ENCODE measurements around the gene COPG1.

Gene COPG1

DNA sequence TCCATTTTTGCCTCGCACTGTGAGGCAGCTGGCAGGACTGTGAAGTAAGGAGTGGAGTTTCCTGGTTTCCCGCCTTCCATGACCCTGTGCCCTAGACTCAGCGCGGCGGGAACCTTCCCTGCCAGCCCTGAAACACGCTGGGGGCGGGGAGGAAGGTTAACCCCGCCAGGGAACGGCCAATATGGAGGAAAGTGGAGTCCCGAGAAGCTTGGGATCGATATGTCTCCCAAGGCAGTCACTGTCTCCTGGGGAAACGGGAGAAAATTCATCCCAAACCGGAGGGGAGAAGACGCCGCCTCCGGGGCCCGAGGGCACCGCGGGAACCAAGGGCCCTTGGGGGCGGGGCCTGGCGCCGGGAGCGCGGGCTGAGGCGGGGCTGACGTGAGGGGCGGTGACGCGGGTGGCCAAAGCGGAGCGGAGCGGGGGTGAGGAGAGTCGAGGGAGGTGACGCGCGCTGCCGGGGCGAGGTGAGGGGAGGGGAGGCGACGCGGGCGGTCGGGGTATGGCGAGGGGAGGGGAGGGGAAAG, 29.1 kb downstream of the COPG1 start, which contains the start of gene HMCES:
Gene HMCES, plus strand, starts transcription at position 432 of the 527 bp plus-strand sequence. CDS start 863 bp downstream, outside the sequence.
- DNase-seq (ENCODE audit: low read depth in 1 of 2, low spot score in 1 of 2) = peak; percentile 87 to 93

DNA sequence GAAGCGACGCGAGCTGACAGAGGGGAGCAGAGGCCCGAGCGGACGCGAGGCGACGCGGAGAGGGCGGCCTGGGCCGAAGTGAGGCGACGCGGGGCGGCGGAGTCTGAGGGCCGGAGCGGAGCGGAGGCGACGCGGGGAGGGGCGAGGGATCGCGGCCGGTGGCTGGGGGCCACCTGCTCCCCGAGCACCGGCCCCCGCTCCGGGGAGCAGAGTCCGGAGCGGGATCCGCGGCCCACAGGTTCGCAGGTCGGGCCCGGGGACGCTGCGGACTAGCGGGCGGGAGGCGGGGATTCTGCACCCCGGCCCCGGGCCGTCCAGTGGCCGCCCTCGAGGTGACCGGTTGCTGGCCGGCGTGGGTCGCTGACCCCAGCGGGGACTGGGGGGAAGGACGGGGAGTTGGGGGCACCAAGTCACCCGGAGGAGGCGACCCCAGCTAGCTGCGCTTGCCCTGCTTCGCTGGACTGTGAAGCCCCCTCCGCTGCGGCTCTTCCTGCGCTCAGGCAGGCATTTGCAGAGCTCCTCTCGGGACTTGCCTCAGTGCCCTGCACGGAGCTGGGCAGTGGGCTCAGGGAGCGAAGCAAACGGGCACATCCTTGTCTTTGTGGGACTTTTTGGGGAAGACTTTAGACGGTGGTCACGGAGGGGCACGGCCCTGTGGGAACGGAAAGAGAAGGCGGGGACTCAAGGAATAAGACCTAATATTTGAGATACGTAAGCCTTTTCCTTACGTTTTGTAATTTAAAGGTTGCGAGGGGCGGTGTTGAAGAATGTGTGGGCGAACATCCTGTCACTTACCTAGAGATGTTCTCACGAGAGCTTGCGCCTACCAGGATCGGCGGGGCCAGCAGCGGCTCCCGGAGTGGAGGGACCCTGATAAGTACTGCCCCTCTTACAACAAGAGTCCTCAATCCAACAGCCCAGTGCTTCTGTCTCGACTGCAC, 29.8 kb downstream of the COPG1 start:
- peak; percentile 18 to 36 for DNase-seq (ENCODE audit: low read depth in 1 of 2, low spot score in 1 of 2)

DNA sequence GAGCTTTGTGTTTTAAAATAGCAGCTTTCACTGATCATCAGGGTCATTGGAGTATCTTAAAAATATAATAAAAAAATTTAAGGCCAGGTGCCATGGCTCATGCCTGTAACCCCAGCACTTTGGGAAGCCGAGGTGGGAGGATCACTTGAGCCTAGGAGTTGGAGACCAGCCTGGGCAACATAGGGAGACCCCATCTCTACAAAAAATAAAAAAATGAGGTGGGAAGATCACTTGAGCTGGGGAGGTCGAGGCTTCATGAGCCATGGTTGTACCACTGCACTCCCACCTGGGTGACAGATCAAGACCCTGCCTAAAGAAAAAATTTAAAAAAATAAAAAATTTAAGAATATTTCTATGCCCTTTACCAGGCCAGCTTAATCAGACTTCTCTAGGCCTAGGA, 30.8 kb downstream of the COPG1 start:
- DNase-seq (ENCODE audit: low read depth in 1 of 2, low spot score in 1 of 2) = no peak

DNA sequence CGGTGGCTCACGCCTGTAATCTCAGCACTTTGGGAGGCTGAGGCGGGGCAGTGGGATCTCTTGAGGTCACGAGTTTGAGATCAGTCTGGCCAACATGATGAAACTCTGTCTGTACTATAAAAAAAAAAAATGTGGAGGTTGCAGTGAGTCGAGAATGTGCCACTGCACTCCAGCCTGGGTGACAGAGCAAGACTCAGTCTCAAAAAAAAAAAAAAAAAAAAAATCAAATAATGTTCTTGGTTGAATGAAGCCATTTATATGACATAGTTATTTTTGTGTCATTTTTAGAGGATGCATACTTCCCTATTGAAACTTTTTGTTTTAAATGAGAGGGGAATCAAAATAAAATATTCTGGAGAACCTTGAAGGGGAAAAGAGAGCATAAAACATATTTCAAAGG, 32.3 kb downstream of the COPG1 start:
- DNase-seq (ENCODE audit: low read depth in 1 of 2, low spot score in 1 of 2) = no peak

DNA sequence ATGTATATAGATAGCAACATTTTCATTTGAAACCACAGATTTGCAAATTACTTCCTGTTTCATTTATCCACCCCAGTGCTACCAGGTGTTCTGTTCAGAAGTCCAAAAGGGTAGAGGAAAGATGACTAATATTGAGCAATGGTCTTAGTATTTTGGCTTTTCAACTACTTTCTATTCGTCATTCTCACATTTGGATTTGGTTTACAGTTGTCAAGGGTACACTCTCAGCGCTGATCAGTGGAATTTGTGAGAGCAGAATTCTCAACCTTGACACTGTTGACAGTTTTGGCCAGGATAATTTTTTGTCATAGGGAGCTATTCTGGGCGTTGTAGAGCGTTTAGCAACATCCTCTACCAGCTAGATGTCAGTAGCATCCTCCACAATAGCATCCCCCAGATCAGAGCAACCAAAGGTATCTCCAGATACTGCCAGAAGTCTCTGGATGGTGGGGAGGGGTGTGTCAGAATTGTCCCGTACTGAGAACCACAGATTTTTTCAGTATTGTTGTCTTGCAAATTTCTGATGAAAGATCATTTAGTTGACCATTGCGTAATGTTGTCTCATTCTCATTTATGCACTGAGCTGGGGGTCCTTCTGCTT, 33.4 kb downstream of the COPG1 start:
- DNase-seq (ENCODE audit: low read depth in 1 of 2, low spot score in 1 of 2) = no peak

DNA sequence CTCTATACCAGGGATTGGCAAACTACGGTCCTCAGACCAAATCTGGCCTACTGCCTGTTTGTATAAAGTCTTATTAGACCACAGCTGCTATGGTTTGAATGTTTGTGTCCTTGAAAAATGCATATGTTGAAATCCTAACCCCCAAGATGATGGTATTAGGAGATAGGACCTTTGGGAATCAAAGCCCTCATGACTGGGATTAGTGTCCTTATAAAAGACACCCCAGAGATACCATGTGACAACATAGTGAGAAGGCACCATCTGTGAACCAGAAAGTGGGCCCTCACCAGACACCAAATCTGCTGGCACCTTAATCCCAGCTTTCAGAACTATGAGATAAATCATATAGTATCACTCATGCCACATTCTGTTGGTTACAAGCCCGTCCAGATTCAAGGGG, 36.7 kb downstream of the COPG1 start:
- no peak for DNase-seq (ENCODE audit: low read depth in 1 of 2, low spot score in 1 of 2)

DNA sequence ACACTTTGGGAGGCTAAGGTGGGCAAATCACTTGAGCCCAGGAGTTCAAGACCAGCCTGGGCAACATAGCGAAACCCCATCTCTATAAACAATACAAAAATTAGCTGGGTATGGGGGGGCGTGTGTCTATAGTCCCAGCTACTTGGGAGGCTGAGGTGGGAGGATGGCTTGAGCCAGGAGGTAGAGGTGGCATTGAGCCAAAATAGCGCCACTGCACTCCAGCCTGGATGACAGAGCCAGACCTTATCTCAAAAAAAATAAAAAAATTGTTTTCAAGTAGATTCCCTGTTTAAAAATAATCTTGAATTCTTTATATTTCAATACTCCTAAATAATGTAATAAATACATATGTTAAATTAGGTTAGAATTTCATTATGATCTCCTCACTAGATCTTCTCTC, 39.0 kb downstream of the COPG1 start:
- DNase-seq (ENCODE audit: low read depth in 1 of 2, low spot score in 1 of 2) = no peak

DNA sequence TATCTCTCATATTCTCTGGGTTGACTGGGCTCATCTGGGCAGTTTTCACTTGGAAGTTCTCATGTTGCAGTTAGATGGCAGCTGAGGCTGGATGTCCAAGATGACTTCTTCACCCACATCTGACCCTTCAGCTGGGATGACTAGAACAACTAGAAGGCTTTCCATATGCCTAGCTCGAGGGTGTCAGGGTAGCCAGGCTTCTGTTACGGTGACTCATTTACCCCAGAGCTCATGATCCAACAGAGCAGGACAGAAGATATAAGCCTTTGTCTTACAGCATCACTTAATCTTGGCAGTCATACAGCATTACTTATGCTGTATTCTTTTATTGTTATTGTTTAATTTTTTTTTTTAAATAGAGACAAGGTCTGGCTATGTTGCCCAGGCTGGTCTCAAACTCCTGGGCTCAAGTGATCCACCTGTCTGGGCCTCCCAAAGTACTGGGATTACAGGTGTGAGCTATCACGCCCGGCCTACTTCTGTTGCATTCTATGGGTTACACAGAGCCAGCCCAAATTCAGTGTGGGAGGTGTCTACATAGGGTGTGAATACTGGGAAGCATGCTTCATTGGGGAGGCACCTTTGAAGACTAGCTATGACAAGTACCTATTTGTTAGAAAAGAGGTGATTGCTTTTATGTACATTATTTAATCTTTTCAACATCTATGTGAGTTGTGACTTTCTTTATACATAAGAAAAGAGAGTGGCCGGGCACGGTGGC, 40.0 kb downstream of the COPG1 start:
- DNase-seq (ENCODE audit: low read depth in 1 of 2, low spot score in 1 of 2) = no peak

DNA sequence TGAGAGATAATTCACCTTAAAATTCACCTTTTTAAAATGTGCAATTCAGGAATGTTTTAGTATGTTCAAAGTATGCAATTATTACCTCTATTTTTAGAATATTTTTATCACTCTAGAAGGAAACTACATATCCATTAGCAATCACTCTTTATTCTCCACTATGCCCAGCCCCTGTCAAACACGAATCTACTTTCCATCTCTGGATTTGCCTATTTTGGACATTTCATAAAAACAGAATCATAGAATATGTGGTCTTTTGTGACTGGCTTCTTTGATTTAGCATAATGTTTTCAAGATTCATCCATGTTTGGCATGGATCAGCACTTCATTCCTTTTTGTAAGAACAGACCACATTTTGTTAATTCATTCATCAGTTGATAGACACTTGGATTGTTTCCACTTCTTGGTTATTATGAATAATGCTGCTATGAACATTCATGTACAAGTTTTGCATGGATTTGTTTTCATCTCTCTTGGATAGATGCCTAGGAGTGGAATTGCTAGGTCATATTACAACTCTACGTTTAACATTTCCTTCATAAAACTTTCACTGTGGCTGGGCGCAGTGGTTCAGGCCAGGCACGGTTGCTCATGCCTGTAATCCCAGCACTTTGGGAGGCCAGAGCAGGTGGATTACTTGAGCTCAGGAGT, 42.0 kb downstream of the COPG1 start:
- no peak for DNase-seq (ENCODE audit: low read depth in 1 of 2, low spot score in 1 of 2)

DNA sequence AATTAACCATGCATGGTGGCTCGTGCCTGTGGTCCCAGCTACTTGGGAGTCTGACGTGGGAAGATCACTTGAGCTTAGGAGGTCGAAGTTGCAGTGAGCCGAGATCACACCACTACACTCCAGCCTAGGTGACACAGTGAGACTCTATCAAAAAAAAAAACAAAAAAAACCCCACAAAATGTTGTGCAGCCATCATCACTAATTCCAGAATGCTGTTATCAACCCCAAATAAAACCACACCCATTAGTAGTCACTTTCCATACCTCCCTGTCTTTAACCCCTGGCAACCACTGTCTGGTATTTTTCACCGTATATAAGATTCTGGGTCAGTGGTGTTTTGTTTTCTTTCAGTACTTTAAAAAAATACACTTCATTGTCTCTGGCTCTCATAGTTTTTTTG, 45.9 kb downstream of the COPG1 start:
- DNase-seq (ENCODE audit: low read depth in 1 of 2, low spot score in 1 of 2) = no peak

DNA sequence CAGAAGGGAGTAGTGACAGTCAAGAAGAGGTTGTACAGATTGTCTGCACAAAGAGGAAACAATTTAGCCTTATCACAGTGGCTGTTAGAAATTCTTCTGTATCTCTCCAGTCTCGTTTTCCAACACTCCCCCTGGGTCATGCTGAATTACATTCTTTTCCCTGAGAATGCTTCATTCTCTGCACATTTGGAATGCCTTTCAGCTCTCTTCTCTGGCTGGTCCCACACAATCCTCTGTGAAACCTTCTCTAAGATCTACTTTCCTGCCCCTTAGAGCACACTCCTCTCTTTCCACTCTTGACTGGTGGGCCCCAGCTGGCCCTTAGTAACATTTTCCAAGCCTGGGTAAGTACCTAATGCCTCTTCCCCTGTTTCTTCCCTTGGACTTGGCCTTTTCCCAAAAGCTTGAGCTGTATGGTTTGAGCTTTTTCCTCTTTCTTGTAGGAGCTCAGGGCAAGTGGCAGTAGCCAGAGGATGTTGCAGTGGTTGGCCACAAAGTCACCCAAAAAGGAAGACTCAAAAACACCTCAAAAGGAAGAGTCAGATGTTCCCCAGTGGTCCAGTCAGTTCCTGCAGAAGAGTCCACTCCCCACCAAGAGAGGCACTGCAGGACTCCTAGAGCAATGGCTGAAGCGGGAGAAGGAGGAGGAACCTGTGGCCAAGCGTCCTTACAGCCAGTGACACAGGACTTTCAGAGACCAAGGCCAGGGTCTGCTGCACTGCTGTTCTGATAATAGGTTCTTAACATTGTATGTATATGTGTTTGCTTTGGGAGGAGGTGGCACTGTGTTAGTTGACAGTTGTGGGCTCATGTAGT, 54.9 kb downstream of the COPG1 start:
- no peak for DNase-seq (ENCODE audit: low read depth in 1 of 2, low spot score in 1 of 2)

DNA sequence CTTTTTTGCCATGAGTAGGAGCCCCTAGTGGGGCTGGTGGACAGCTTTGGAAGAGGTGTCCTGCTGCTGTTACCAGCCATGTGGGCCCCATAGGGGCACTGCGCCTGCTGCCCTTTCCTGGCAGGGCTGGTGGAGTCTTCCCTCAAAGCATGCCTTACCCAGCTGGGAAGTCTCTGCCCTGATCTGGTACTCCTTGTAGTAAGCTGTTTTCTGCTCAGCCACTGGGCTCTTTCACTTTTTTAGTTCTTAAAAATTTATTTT, 55.5 kb downstream of the COPG1 start:
- no peak for DNase-seq (ENCODE audit: low read depth in 1 of 2, low spot score in 1 of 2)

DNA sequence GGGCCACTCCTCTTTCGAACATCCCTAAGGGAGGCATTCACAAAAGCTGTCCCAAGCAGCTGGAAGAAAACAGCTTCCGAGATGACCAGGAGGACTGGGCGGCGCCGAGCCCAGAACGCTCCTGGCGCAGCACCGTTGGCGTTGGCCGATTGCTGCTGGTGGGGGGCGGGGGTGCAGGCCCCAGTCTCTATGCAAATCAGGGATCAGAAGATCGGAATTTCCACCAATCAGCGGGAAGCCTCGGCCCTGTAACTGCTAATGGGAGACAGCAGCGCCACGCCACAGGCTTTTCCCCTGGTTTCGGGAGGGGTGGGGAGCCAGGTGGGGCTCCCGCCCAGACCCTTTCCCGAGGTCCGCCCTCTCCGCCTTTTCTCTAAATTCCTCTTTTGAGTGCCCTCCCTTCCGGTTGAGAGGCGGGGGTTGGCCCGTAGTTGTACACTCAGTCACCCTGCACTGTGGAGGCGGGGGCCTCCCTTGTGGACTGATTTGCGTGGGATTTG, 56.2 kb downstream of the COPG1 start:
- peak in 1 of 2 donors; percentile 30 for DNase-seq (ENCODE audit: low read depth in 1 of 2, low spot score in 1 of 2)

DNA sequence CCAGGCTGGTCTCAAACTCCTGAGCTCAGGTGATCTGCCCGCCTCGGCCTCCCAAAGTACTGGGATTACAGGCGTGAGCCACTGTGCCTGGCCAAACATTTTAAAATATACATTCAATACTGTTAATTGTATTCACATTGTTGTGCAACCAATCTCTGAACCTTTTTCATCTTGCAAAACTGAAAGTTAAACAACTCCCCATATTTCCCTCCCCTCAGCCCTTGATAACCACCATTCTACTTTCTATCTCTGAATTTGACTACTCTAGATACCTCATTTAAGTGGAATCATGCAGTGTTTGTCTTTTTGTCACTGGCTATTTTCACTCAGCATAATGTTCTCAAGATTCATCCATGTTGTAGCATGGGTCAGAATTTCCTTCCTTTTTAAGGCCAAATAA, 59.2 kb downstream of the COPG1 start:
- no peak for DNase-seq (ENCODE audit: low read depth in 1 of 2, low spot score in 1 of 2)

DNA sequence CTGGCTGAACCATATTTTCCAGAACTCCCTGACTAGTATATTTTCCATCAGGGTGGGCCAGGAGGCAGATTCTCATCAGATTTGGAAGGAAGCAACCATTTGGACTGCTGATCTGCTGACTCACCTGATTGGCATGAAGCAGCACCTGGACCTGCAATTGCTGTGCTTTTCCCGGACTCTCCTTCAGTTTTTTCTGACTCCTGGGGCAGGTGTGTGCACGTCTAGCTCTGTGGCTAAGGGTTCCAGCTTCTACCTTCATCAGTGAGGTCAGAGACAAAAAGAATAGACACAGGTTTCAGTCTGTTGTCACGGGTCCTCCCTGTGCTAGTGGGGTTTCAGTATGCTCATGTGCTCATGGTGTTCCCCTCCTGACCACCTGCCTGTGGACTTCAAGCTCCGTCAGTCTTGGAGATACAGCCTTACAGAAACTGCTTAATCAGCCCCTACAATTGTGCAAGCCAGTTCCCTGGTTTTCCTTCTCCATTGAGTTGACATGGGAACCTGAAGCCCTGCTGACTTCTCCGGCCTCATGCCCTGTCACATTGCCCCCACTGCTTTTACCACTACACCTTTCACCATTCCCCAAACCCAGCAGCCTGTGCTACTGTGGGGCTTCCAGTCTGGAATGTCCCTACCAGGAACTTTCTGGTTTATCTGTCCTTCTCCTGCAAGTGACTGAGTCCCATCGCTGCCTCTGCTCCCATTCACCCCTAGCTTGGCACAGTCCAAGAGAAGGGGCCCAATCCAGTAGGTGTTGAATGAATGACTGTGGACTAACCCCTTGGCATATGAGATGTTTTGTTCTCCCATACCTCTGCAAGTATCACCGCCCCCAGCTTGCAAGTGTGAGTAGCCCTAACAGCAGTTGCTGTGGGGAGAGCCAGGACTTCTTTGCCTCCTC, 61.0 kb downstream of the COPG1 start:
- DNase-seq (ENCODE audit: low read depth in 1 of 2, low spot score in 1 of 2) = no peak

DNA sequence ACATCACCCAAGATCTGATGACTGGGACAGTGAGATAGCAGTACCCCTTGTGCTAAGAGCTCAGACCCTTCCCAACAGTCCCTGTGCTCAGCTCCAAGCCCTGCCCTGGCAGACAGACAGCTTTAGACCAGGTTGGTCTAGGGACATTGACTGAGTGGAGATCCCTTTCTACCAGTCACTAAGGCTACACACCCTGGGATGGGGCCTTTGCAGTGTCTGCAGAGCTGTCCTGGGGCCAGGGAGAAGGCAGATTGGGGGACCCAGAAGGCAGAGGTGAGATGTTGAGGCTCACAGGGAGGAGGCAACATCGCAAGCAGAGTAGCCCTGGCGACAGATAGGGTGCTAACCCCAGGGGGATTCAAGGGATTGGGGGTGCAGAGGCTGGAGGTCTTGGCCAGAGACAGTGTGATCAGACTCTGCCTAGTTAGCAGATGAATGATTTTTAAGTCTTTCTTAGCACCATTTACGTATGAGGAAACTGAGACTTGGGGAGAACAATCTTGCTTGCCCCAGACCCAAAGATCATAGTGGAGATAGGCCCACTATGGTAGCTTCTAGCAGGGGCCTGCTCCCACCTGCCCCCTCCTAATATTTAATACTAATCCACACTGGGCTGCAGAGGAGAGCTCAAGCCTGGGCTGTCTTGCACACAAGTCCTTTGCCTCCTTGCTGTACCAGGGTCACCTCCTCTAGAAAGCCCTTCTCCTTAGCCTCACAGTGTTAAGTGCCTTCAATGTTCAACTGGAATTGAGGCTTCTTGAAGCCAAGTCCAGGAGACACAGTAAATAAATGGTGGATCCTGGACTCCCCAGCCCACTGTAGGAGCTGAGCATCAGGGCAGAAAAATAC, 61.9 kb downstream of the COPG1 start:
- no peak for DNase-seq (ENCODE audit: low read depth in 1 of 2, low spot score in 1 of 2)

DNA sequence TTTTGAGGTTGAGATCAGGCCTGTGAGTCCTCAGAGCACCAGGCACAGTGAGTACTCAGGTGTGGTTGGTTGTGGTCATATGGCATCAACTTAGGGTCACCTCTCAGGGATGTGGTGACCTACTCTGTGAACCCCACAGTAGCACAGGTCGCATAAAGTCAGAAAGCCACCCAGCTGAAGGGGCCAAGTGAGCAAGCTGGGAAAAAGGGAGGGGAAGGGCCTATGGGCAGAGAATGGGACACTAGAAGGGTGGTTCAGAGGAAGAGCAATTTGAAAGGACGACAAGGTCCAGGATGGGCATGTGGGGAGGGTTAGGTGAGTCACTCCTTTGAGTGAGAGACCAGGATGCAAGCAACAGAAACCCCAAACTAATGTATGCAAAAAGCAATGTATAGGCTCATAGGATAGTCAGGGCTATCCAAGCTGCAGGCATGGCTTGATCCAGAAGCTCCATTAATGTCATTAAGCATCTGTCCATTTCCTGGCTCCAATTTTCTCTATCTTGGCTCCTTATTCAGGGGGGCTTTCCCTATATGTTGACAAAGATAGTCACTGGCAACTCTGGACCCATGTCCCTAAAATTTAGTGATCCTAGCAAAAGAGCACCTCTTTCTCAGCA, 62.7 kb downstream of the COPG1 start:
- no peak for DNase-seq (ENCODE audit: low read depth in 1 of 2, low spot score in 1 of 2)

Measured in stimulated activated CD4-positive, alpha-beta T cell treated with anti-CD3 and anti-CD28 coated beads, Interleukin-15, amount 100 ng/mL, for 1 hour (primary cell).